Purkinje cell (primary cell): ENCODE results near the gene GUSB. TPM values are rescaled to one million over a fixed set of nuclear protein-coding genes. Genes with fewer than 3 reads are reported as not detected.

ENCODE experiments used
- polyA plus RNA-seq: library from polyadenylated mRNA; unstranded; fragments of >200 nt; fragmentation: Nextera tagmentation; gene quantifications from 2 replicates; pipeline ENCODE4 v1.2.1, GENCODE V29; 2014

The GUSB gene
- polyA plus RNA-seq, result 3.8 and 6.9 TPM in 2 replicates

GRCh38 chr7:65981965-65982792 lies at the start of gene GUSB:
Gene GUSB (minus strand): TSS chr7:65982213. CDS start chr7:65982183, 30 bp downstream.

Other genes with a start within 250 kb of the GUSB start
- gene VKORC1L1, start 109.1 kb downstream of the GUSB start, polyA plus RNA-seq, result 18.9 and 38.9 TPM in 2 replicates
- gene ASL, start 93.6 kb upstream of the GUSB start, polyA plus RNA-seq, result 15.0 and 24.5 TPM in 2 replicates
- 8.8 and 30.0 TPM in 2 replicates for gene CRCP, start 132.6 kb upstream of the GUSB start, polyA plus RNA-seq
- gene TPST1, start 223.1 kb upstream of the GUSB start, polyA plus RNA-seq, result 27.8 and 28.4 TPM in 2 replicates